Keratinocyte (primary cell): ENCODE results near the gene RFX8. TPM values are rescaled to one million over a fixed set of nuclear protein-coding genes. Genes with fewer than 3 reads are reported as not detected.

ENCODE experiments used
- DNase-seq: peaks from one replicate; pipeline ENCODE4 v3.0.0-alpha.2; 2011; ENCODE audit warnings: low read depth, missing footprints, low spot score
- FAIRE-seq: peaks from 2 replicates; lab custom pipeline; 2011; peaks lifted over from hg19 to GRCh38; lab: Jason Lieb, UNC
- H2AFZ ChIP-seq: 2 replicates; pipeline ENCODE4 v1.6.0; 2012; ENCODE audit warnings: low read length, control low read depth, inconsistent platforms; ENCODE audit not compliant: control insufficient read depth
- H3K27ac ChIP-seq: 2 replicates; pipeline ENCODE4 v1.5.1; 2011; ENCODE audit warnings: low read length; ENCODE audit not compliant: control insufficient read depth, insufficient read depth
- H3K27me3 ChIP-seq: 3 replicates; pipeline ENCODE4 v1.6.0; 2011; ENCODE audit warnings: low read length; ENCODE audit not compliant: control insufficient read depth, insufficient read depth; ENCODE audit errors: extremely low read depth
- H3K36me3 ChIP-seq, 2 experiments: 2 replicates in 1 of 2; 3 replicates in 1 of 2; pipeline ENCODE4 v1.5.1; 2011; ENCODE audit warnings: low read length in 2 of 2, mild to moderate bottlenecking in 1 of 2; ENCODE audit not compliant: control insufficient read depth in 2 of 2, insufficient read depth in 2 of 2; ENCODE audit errors: extremely low read depth in 1 of 2
- H3K4me1 ChIP-seq: 3 replicates; pipeline ENCODE4 v1.5.1; 2011; ENCODE audit warnings: low read length; ENCODE audit not compliant: control insufficient read depth, insufficient read depth; ENCODE audit errors: extremely low read depth
- H3K4me2 ChIP-seq: 3 replicates; pipeline ENCODE4 v1.6.0; 2011; ENCODE audit warnings: low read depth, low read length; ENCODE audit not compliant: control insufficient read depth, insufficient read depth; ENCODE audit errors: extremely low read depth
- H3K4me3 ChIP-seq, 3 experiments: fragments of 200-600 bp in 1 of 3; sonication (generic) in 1 of 3; 2 replicates in 2 of 3; 3 replicates in 1 of 3; pipeline ENCODE4 v1.5.1; 2011 to 2016; ENCODE audit warnings: low read length in 3 of 3, mild to moderate bottlenecking in 3 of 3, control low read depth in 2 of 3, inconsistent platforms in 1 of 3, low read depth in 1 of 3, mixed read lengths in 1 of 3, mixed run types in 1 of 3, moderate library complexity in 1 of 3; ENCODE audit not compliant: control insufficient read depth in 2 of 3, insufficient read depth in 2 of 3; ENCODE audit errors: extremely low read depth in 1 of 3
- H3K79me2 ChIP-seq: 2 replicates; pipeline ENCODE4 v1.6.0; 2012; ENCODE audit warnings: low read length; ENCODE audit not compliant: control insufficient read depth, insufficient read depth
- H3K9ac ChIP-seq: 3 replicates; pipeline ENCODE4 v1.6.0; 2011; ENCODE audit warnings: low read length; ENCODE audit not compliant: control insufficient read depth, insufficient read depth; ENCODE audit errors: extremely low read depth
- H3K9me1 ChIP-seq: 3 replicates; pipeline ENCODE4 v1.6.0; 2011; ENCODE audit warnings: low read length; ENCODE audit not compliant: control insufficient read depth, insufficient read depth; ENCODE audit errors: extremely low read depth
- H3K9me3 ChIP-seq: 2 replicates; pipeline ENCODE4 v1.5.1; 2012; ENCODE audit warnings: low read depth, low read length; ENCODE audit not compliant: control insufficient read depth
- H4K20me1 ChIP-seq: 3 replicates; pipeline ENCODE4 v1.6.0; 2011; ENCODE audit warnings: low read length; ENCODE audit not compliant: control insufficient read depth, insufficient read depth; ENCODE audit errors: extremely low read depth
- EZH2 ChIP-seq: IDR thresholded peaks from one replicate; pipeline ENCODE4 v1.6.1; 2012; ENCODE audit warnings: inconsistent platforms, mild to moderate bottlenecking, low read length, moderate library complexity
- dilution Hi-C: fragments of 300-500 bp; cut with MboI; formaldehyde crosslinking; loops from one replicate; pipeline ENCODE4 v1.7.0; 2020; ENCODE audit warnings: low sequenced_read_pairs; ENCODE audit not compliant: extremely low pct_ligation_motif_present
- polyA plus RNA-seq, 5 experiments: library from polyadenylated mRNA; depleted of rRNA in 3 of 5; stranded (reverse) in 3 of 5; stranded (forward) in 1 of 5; unstranded in 1 of 5; fragments of >200 nt; gene quantifications; 1 replicate in 1 of 5; 2 replicates in 3 of 5; 3 replicates in 1 of 5; pipeline versions ENCODE4 v1.2.1 to v1.2.3, GENCODE V29; 2011 to 2012; ENCODE audit warnings: missing spikeins in 2 of 5, low read depth in 1 of 5, low replicate concordance in 1 of 5
- TF ChIP-seq, protein P1 (sequence below), 3 experiments: IDR thresholded peaks in 1 of 3; conservative IDR thresholded peaks in 1 of 3; optimal IDR thresholded peaks in 1 of 3; 2 replicates in 2 of 3; 3 replicates in 1 of 3; pipeline versions ENCODE3 to v1.5.1; 2011; ENCODE audit warnings: low read length in 3 of 3, mild to moderate bottlenecking in 3 of 3, moderate library complexity in 2 of 3, control low read depth in 1 of 3, inconsistent platforms in 1 of 3; ENCODE audit not compliant: insufficient read depth in 2 of 3; ENCODE audit errors: extremely low read depth in 1 of 3

The RFX8 gene
- polyA plus RNA-seq, 1 donor (not counting 4 experiments of a cell fraction or from before 2014, with no cell fraction given): 0.05 TPM

DNA sequence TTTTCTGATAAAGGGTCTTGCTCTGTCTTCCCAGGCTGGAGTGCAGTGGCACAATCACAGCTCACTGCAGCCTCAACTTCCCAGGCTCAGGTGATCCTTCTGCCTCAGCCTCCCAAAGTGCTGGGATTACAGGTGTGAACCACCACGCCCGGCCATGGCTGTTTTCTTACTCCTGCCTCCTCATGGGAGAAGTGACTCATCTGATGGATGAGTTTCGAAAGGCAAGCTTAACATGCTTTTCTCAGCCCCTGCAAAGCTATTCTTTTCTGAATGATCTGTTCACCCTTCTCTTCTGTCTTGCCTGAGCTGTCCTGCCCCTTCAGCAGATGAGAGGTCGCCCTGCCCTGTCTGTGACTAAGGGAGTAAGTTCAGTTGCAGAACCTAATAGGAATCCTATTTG lies 86.7 kb downstream of the RFX8 start:
- H4K20me1 ChIP-seq: no peaks in the 10 kb centered on the region
- H3K9ac ChIP-seq: no peak overlapping the region
- peaks cover 6% of the 10 kb centered on the region for H3K27me3 ChIP-seq
- FAIRE-seq: peak; percentile 65
- no peaks in the 10 kb centered on the region for H3K9me3 ChIP-seq
- no peak overlapping the region for H2AFZ ChIP-seq
- peak overlapping the region; percentile 13 for H3K27ac ChIP-seq
- dilution Hi-C loops: no loop called here
- H3K4me1 ChIP-seq: peaks cover 16% of the 10 kb centered on the region
- H3K79me2 ChIP-seq: no peaks in the 10 kb centered on the region
- no peaks in the 10 kb centered on the region for H3K36me3 ChIP-seq
- no peak for TF ChIP-seq EZH2
- TF ChIP-seq, protein P1, sequence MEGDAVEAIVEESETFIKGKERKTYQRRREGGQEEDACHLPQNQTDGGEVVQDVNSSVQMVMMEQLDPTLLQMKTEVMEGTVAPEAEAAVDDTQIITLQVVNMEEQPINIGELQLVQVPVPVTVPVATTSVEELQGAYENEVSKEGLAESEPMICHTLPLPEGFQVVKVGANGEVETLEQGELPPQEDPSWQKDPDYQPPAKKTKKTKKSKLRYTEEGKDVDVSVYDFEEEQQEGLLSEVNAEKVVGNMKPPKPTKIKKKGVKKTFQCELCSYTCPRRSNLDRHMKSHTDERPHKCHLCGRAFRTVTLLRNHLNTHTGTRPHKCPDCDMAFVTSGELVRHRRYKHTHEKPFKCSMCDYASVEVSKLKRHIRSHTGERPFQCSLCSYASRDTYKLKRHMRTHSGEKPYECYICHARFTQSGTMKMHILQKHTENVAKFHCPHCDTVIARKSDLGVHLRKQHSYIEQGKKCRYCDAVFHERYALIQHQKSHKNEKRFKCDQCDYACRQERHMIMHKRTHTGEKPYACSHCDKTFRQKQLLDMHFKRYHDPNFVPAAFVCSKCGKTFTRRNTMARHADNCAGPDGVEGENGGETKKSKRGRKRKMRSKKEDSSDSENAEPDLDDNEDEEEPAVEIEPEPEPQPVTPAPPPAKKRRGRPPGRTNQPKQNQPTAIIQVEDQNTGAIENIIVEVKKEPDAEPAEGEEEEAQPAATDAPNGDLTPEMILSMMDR (optimal IDR thresholded peaks at IDR 0.05 in 1 of 3, IDR thresholded peaks at IDR 0.05 in 1 of 3, conservative IDR thresholded peaks at IDR 0.05 in 1 of 3; ENCODE audit: extremely low read depth in 1 of 3, insufficient read depth in 2 of 3, low read length in 3 of 3): no peak
- no peaks in the 10 kb centered on the region for H3K9me1 ChIP-seq
- peak overlapping the region; percentile 46 for H3K4me2 ChIP-seq
- H3K4me3 ChIP-seq: no peak overlapping the region
- DNase-seq: peak; percentile 45

DNA sequence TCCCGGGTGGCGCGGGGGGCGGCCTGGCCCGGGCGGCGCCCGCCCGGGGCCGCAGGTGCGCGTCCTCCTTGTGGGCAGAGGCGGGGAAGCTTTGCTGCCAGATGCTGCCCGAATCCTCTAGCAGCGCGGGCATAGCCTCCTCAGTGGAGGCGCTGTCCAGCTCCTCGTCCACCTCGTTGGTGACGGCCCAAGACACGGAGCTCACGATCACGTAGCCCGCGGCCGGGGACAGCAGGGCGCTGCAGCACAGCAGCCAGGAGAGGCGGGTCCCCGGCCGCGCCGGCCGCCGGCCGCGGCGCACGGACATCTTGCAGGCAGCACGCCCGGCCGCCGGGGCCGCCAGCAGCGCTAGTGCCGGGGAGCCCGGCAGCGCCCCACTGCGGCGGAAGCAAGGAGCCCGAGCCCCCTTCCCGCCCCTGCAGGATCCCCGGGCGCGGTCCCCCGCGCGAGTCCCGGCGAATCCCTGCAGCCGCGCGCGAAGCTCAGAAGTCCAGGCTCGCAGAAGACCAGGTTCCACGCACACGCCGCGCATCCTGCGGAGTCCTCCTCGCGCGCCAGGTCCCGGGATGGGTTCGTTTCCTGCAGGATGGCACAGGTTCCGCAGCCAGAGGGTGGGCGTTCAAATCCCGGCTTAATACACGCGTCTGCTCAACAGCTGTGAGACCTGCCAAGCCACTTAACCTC lies 87.6 kb downstream of the RFX8 start, which contains the start of gene CREG2:
CREG2 (minus strand) TSS at position 353 of the 684 bp plus-strand sequence; CDS start at position 307, 46 bp downstream.
- Histone ChIP-seq H3K9me1 (no peaks in the 10 kb centered on the region), H3K9ac (peak within 1 kb of the TSS; percentile 55), H3K79me2 (no peaks in the 10 kb centered on the region), H3K4me1 (peaks cover 16% of the 10 kb centered on the region), H3K27ac (no peak within 1 kb of the TSS), H3K4me2 (peak within 1 kb of the TSS; percentile 92), H3K36me3 (no peaks in the 10 kb centered on the region), H3K4me3 (peak within 1 kb of the TSS; percentile 36 to 70 (median 70)), H3K9me3 (no peaks in the 10 kb centered on the region), H2AFZ (peak within 1 kb of the TSS; percentile 90), H4K20me1 (no peaks in the 10 kb centered on the region), H3K27me3 (peaks cover 6% of the 10 kb centered on the region)
- no peak for DNase-seq
- no peak for TF ChIP-seq EZH2
- TF ChIP-seq, protein P1 (optimal IDR thresholded peaks at IDR 0.05 in 1 of 3, IDR thresholded peaks at IDR 0.05 in 1 of 3, conservative IDR thresholded peaks at IDR 0.05 in 1 of 3; ENCODE audit: extremely low read depth in 1 of 3, insufficient read depth in 2 of 3, low read length in 3 of 3): peak in 2 of 3 experiments; percentile 59 to 72
- dilution Hi-C loops: no loop called here
- FAIRE-seq: no peak
